Esophagus muscularis mucosa (tissue), 3 donors: ENCODE results near the gene PCGF5.

ENCODE experiments used
- POLR2A ChIP-seq: fragments of 450-650 bp; IDR thresholded peaks from one replicate; pipeline ENCODE4 v1.6.1; 2017; ENCODE audit warnings: antibody characterized with exemption, moderate library complexity, mild to moderate bottlenecking, low read depth
- TF ChIP-seq, protein P1 (sequence below), 3 experiments: fragments of 200-600 bp in 2 of 3; fragments of 450-650 bp in 1 of 3; sonication (generic) in 2 of 3; IDR thresholded peaks; one replicate each; pipeline ENCODE4 v1.5.1; 2017 to 2019; ENCODE audit warnings: antibody characterized with exemption in 3 of 3, mild to moderate bottlenecking in 2 of 3, moderate library complexity in 1 of 3

- no peak for TF ChIP-seq POLR2A
- TF ChIP-seq, protein P1, sequence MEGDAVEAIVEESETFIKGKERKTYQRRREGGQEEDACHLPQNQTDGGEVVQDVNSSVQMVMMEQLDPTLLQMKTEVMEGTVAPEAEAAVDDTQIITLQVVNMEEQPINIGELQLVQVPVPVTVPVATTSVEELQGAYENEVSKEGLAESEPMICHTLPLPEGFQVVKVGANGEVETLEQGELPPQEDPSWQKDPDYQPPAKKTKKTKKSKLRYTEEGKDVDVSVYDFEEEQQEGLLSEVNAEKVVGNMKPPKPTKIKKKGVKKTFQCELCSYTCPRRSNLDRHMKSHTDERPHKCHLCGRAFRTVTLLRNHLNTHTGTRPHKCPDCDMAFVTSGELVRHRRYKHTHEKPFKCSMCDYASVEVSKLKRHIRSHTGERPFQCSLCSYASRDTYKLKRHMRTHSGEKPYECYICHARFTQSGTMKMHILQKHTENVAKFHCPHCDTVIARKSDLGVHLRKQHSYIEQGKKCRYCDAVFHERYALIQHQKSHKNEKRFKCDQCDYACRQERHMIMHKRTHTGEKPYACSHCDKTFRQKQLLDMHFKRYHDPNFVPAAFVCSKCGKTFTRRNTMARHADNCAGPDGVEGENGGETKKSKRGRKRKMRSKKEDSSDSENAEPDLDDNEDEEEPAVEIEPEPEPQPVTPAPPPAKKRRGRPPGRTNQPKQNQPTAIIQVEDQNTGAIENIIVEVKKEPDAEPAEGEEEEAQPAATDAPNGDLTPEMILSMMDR (IDR thresholded peaks at IDR 0.05) = no peak
These were observed 74.9 kb downstream of the PCGF5 start for GRCh38 chr10:91295346-91295745.
